Thoracic aorta (tissue), 2 donors: ENCODE results near the gene RNF181. TPM values are rescaled to one million over a fixed set of nuclear protein-coding genes. Genes with fewer than 3 reads are reported as not detected.

ENCODE experiments used
- ATAC-seq: fragments of 150-250 bp; one replicate; pipeline ENCODE4 v1.8.0; 2017; ENCODE audit warnings: low read depth; ENCODE audit not compliant: insufficient number of reproducible peaks, low FRiP score
- DNase-seq: peaks from one replicate; pipeline ENCODE4 v3.0.0-alpha.2; 2020; ENCODE audit warnings: low spot score
- H3K27ac ChIP-seq, 2 donors: fragments of 200-600 bp; sonication (generic); 1 replicate in 1 of 2; 2 replicates in 1 of 2; pipeline ENCODE4 v1.5.1; 2016; ENCODE audit warnings: mild to moderate bottlenecking in 2 of 2, moderate library complexity in 2 of 2
- H3K27me3 ChIP-seq: fragments of 200-600 bp; sonication (generic); replicated peaks from 2 replicates; pipeline ENCODE4 v1.6.0; 2016; ENCODE audit warnings: mild to moderate bottlenecking; ENCODE audit not compliant: insufficient read depth
- H3K36me3 ChIP-seq: fragments of 200-600 bp; sonication (generic); one replicate; pipeline ENCODE4 v1.5.1; 2016
- H3K4me1 ChIP-seq, 2 donors: fragments of 200-600 bp; sonication (generic); 1 replicate in 1 of 2; 2 replicates in 1 of 2; pipeline versions ENCODE4 v1.5.1 to v1.6.0; 2016; ENCODE audit warnings: low read depth in 2 of 2, mild to moderate bottlenecking in 1 of 2; ENCODE audit not compliant: control insufficient read depth in 1 of 2
- H3K4me3 ChIP-seq: fragments of 200-600 bp; sonication (generic); 2 replicates; pipeline ENCODE4 v1.5.1; 2016; ENCODE audit warnings: mild to moderate bottlenecking
- H3K9me3 ChIP-seq: fragments of 200-600 bp; sonication (generic); 2 replicates; pipeline ENCODE4 v1.5.1; 2016
- total RNA-seq, 2 donors: library from RNA; depleted of rRNA; stranded (reverse); fragments of >200 nt; gene quantifications; one replicate each; pipeline versions ENCODE4 v1.1.0 to v1.2.3, GENCODE V29; 2016
- TF ChIP-seq, protein P1 (sequence below): fragments of 200-600 bp; sonication (generic); IDR thresholded peaks from one replicate; pipeline ENCODE4 v1.5.1; 2019; ENCODE audit warnings: antibody characterized with exemption

RNF181 gene
- total RNA-seq, 2 donors from 2014 or later, result 107 to 124 TPM

DNA sequence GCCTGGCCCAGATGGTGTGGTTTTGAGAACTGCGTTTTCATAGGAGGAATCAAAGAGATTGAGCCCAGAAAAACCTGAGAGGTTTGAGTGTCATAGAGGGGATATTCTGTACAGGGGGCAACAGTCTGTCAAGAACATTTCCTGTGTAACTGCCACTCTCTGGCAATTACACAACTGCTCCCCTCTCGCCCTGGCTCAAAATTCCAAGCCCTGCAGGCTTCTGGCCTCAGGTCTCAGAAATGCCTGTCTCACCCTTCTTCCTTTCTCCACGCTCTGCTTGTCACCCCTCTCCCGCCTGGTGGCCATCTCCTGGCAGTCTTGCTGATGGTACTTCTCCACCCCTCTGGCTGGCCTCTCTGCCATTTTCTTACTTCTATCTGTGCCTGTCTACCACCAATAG, 7.3 kb upstream of the RNF181 start:
- TF ChIP-seq, protein P1, sequence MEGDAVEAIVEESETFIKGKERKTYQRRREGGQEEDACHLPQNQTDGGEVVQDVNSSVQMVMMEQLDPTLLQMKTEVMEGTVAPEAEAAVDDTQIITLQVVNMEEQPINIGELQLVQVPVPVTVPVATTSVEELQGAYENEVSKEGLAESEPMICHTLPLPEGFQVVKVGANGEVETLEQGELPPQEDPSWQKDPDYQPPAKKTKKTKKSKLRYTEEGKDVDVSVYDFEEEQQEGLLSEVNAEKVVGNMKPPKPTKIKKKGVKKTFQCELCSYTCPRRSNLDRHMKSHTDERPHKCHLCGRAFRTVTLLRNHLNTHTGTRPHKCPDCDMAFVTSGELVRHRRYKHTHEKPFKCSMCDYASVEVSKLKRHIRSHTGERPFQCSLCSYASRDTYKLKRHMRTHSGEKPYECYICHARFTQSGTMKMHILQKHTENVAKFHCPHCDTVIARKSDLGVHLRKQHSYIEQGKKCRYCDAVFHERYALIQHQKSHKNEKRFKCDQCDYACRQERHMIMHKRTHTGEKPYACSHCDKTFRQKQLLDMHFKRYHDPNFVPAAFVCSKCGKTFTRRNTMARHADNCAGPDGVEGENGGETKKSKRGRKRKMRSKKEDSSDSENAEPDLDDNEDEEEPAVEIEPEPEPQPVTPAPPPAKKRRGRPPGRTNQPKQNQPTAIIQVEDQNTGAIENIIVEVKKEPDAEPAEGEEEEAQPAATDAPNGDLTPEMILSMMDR, result no peak
- Histone ChIP-seq H3K4me1 (peaks cover 63 to 90% of the 10 kb centered on the region in 2 donors), H3K9me3 (no peaks in the 10 kb centered on the region), H3K27ac (peak overlapping the region; percentile 80 to 90), H3K4me3 (no peak overlapping the region), H3K36me3 (no peaks in the 10 kb centered on the region), H3K27me3 (no peaks in the 10 kb centered on the region)
- no peak for ATAC-seq
- no peak for DNase-seq

DNA sequence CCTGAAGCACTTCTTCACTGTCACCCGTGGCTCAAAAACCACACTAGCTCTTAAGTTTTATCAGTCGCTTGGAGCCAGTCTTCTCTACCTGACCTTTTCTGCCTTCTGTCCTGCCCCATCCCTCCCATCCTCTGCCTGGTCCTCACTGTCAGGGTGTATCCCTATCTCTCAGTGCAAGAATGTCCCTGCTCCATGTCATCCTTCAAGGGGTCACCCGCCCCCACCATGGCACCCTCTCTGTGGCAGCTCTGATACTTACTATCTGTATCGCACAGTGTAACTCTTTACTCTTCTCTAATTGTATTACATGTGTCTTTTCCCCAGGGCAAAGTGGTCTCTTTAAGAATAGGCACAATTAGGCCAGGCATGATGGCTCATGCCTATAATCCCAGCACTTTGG, 6.9 kb upstream of the RNF181 start:
- no peak overlapping the region for H3K4me3 ChIP-seq
- TF ChIP-seq, protein P1, result no peak
- ATAC-seq (no peak), DNase-seq (no peak)
- H3K9me3 ChIP-seq, result no peaks in the 10 kb centered on the region
- H3K27ac ChIP-seq, result peak overlapping the region; percentile 80 to 90
- peaks cover 63 to 90% of the 10 kb centered on the region in 2 donors for H3K4me1 ChIP-seq
- no peaks in the 10 kb centered on the region for H3K36me3 ChIP-seq
- H3K27me3 ChIP-seq, result no peaks in the 10 kb centered on the region

DNA sequence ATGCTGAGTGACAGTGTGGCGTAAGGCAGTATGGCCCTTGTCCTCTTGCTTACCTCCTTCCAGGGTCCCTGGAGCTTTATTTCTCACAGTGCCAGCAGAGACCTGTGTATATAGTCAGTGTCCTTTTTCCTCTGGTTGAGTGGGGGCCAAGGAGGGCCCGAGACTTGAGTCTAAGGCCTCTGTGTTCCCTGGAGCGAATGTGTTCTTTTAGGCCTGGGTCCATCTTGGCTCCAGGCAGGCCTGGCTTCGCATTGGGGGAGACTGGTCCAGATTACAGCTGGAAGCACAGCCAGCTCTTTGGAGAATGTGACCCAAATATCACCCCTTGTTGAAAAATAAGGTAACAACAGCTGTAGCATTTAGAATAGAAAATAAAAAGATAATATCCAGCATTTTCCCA, 6.4 kb upstream of the RNF181 start:
- no peaks in the 10 kb centered on the region for H3K27me3 ChIP-seq
- TF ChIP-seq, protein P1, result no peak
- H3K4me3 ChIP-seq, result no peak overlapping the region
- no peak for DNase-seq
- H3K27ac ChIP-seq, result peak overlapping the region; percentile 80 to 90
- no peaks in the 10 kb centered on the region for H3K36me3 ChIP-seq
- no peaks in the 10 kb centered on the region for H3K9me3 ChIP-seq
- peaks cover 62 to 87% of the 10 kb centered on the region in 2 donors for H3K4me1 ChIP-seq
- ATAC-seq, result no peak

DNA sequence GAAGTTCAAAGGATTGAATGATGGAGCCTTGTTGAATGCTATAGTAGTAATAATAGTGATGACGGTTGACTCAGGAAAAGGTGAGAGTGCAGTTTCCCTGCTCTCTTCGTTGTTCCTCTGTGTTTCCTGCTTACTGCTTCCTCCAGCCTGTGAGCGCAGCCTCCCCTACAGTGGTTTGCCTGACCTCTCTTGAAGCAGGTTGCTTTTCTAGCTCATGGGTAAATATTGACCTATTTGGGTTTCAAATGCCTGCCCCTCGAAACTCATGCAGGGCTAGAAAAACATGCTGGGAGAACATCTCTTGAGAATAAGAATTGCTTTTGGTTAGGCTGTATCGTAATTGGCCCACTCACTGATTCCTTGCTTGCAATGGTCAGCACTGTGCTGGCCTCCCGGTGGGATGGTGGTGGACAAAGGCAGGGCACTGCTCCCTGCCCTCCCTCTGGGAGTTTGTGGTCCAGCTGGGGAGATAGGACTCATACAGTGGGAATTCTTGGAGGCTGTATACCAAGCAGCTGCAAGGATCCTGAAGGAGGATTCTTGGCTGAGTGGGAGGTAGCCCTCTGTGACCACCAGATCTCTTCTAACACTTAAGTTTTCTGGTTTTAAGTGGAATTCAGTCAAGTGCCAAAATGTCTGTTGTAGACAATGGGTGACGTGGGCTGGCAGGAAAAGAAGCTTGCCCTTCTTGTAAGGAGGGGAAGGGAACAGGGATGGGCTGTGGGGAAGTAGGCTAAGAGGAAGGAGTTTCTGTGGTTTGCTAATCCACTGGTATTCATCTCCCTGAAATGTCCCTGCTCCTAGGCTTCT, 5.4 kb upstream of the RNF181 start:
- H3K4me1 ChIP-seq, result peaks cover 63 to 86% of the 10 kb centered on the region in 2 donors

DNA sequence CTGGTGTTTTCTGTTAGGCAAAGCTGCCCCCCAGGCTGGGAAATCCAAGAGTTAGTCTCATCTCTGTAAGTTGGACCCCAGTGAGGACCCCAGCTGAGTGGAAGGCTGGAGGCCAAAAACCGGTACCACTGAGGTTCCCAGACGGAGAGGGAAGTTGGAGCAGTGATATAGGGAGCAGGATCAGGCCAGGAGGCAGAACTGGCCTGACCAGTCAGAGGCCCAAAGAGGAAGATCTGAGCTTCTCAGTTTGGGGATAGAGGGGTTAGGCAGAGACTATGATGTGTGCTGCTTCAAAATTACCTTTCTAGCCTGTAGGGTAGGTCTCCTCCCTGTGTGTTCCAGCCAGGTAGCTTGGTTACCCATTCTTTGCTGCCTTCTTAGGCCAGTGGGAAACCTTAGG, 4.6 kb upstream of the RNF181 start:
- H3K4me1 ChIP-seq, result peaks cover 57 to 79% of the 10 kb centered on the region in 2 donors
- H3K27me3 ChIP-seq, result no peaks in the 10 kb centered on the region
- H3K9me3 ChIP-seq, result no peaks in the 10 kb centered on the region
- TF ChIP-seq, protein P1, result no peak
- peak overlapping the region; percentile 80 to 90 for H3K27ac ChIP-seq
- no peak for ATAC-seq
- H3K4me3 ChIP-seq, result no peak overlapping the region
- H3K36me3 ChIP-seq, result no peaks in the 10 kb centered on the region
- no peak for DNase-seq

More for the DNA sequence above, 5.4 kb upstream of the RNF181 start:
- no peak for ATAC-seq
- no peak overlapping the region for H3K4me3 ChIP-seq
- no peak for DNase-seq
- H3K36me3 ChIP-seq, result no peaks in the 10 kb centered on the region
- H3K9me3 ChIP-seq, result no peaks in the 10 kb centered on the region
- TF ChIP-seq, protein P1, result no peak
- no peaks in the 10 kb centered on the region for H3K27me3 ChIP-seq
- H3K27ac ChIP-seq, result peak overlapping the region; percentile 80 to 90
